ENCODE data around the gene ACSL5. TPM values are rescaled to one million over a fixed set of nuclear protein-coding genes. Genes with fewer than 3 reads are reported as not detected.

Gene ACSL5
- total and polyA plus RNA-seq, 2 of the 8 experiments (the other 6 are each of a cell fraction or from before 2014, with no cell fraction given) = not detected

DNA sequence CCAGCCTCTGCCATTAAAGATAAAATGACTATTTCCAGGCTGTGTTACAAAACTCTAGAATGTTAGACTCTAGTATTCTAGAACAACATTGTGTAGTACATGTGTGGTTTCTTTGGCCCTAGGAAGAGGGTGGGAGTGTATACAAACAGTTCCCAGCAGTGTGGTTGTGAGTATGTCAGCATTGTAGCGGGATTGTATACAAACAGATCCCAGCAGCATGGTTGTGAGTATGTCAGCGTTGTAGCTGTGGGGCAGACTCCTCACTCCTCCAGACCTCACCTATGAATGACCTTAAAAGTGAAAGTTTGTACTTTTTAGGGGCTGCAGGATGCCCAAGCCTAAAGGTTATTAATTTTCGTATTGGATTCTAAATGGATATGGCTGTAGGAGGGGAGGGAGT is 6.9 kb upstream of the ACSL5 start:
- Histone ChIP-seq H2AFZ (ENCODE audit: low read length) (no peak overlapping the region), H3K9ac (replicated peaks in 1 of 4; ENCODE audit: extremely low read depth in 1 of 4, low read depth in 3 of 4, low read length in 3 of 4) (no peak overlapping the region), H2BK5ac (ENCODE audit: low read depth, low read length) (no peak overlapping the region), H3K23ac (ENCODE audit: insufficient read length) (no peak overlapping the region), H4K20me1 (replicated peaks in 1 of 2; ENCODE audit: control insufficient read depth in 1 of 2, insufficient read depth in 2 of 2, low read length in 2 of 2) (no peaks in the 10 kb centered on the region), H4K91ac (replicated peaks; ENCODE audit: insufficient read length, low read length) (no peak overlapping the region), H2BK15ac (ENCODE audit: low read length) (no peak overlapping the region), H3K79me2 (ENCODE audit: control insufficient read depth in 1 of 2, insufficient read depth in 2 of 2, low read length in 2 of 2) (no peaks in the 10 kb centered on the region), H3K4ac (replicated peaks; ENCODE audit: insufficient read length, low read depth, low read length) (no peak overlapping the region), H2BK12ac (ENCODE audit: low read depth, low read length) (no peak overlapping the region), H3K56ac (replicated peaks; ENCODE audit: insufficient read length, low read depth, low read length) (no peak overlapping the region), H3K79me1 (ENCODE audit: low read depth, low read length) (no peaks in the 10 kb centered on the region), H4K5ac (ENCODE audit: insufficient read length, low read depth, low read length) (no peak overlapping the region), H2AK5ac (ENCODE audit: low read depth, low read length) (no peak overlapping the region), H3K36me3 (ENCODE audit: control insufficient read depth in 2 of 4, insufficient read depth in 4 of 4, low read length in 3 of 4) (no peaks in the 10 kb centered on the region), H3K23me2 (ENCODE audit: low read depth, low read length) (no peaks in the 10 kb centered on the region), H3K27ac (ENCODE audit: low read depth, low read length) (no peak overlapping the region), H3K18ac (ENCODE audit: extremely low read depth, low read length) (no peak overlapping the region), H4K8ac (ENCODE audit: extremely low read depth, insufficient read depth, low read length) (no peak overlapping the region), H3K14ac (ENCODE audit: insufficient read length) (no peak overlapping the region), H3K27me3 (replicated peaks in 1 of 4; ENCODE audit: control insufficient read depth in 3 of 4, extremely low read depth in 1 of 4, insufficient read depth in 3 of 4, low read length in 3 of 4) (no peaks in the 10 kb centered on the region), H3K4me1 (replicated peaks in 1 of 4; ENCODE audit: control insufficient read depth in 3 of 4, insufficient read depth in 4 of 4, low read length in 3 of 4) (no peaks in the 10 kb centered on the region), H3K4me3 (ENCODE audit: extremely low read depth in 1 of 4, insufficient read depth in 2 of 4, low read depth in 3 of 4, low read length in 4 of 4) (no peak overlapping the region), H2BK20ac (ENCODE audit: low read length) (no peak overlapping the region), H3K4me2 (ENCODE audit: insufficient read depth in 1 of 2, low read depth in 2 of 2, low read length in 2 of 2) (no peak overlapping the region), H3K9me3 (ENCODE audit: insufficient read depth in 2 of 2, low read depth in 1 of 2, low read length in 1 of 2) (peaks cover 0 to 10% of the 10 kb centered on the region in 2 experiments; a peak in 1 of 4 replicates), H2BK120ac (replicated peaks; ENCODE audit: low read depth, low read length) (no peak overlapping the region)
- ChIA-PET POLR2A (ENCODE audit: partially characterized antibody) (no interaction called here), CTCF (ENCODE audit: partially characterized antibody) (no interaction called here)
- DNase-seq (ENCODE audit: low read depth in 1 of 2, low spot score in 2 of 2) (no peak), FAIRE-seq (no peak)
- WGBS, 2 experiments (ENCODE audit: extremely low coverage in 1 of 2, insufficient coverage in 1 of 2, insufficient read length in 1 of 2, insufficient replicate concordance in 2 of 2, low coverage in 1 of 2, low lambda C conversion rate in 2 of 2, missing lambda C conversion rate in 1 of 2) = 87% methylated on average over 3 of the region's 3 CpGs; no CpG with 5 or more reads in 1 of the 2 experiments
- TF ChIP-seq SP1 (IDR thresholded peaks at IDR 0.05; ENCODE audit: low read depth, low read length) (no peak), FOSL1 (IDR thresholded peaks at IDR 0.05; ENCODE audit: insufficient read depth, low read depth, low read length) (no peak), TEAD4 (IDR thresholded peaks at IDR 0.05; ENCODE audit: low read depth, low read length) (no peak), ZNF274 (IDR thresholded peaks at IDR 0.05; ENCODE audit: borderline replicate concordance, extremely low read depth, low read length) (no peak), KDM5A (IDR thresholded peaks at IDR 0.05; ENCODE audit: low read length) (no peak), MAFK (IDR thresholded peaks at IDR 0.05; ENCODE audit: low read depth, low read length) (no peak), SIX5 (IDR thresholded peaks at IDR 0.05; ENCODE audit: low read depth, low read length) (no peak), POLR2AphosphoS5 (IDR thresholded peaks at IDR 0.05; ENCODE audit: low read depth, low read length) (no peak), SUZ12 (IDR thresholded peaks at IDR 0.05; ENCODE audit: low read length) (no peak), HDAC2 (IDR thresholded peaks at IDR 0.05; ENCODE audit: borderline replicate concordance in 1 of 2, low read depth in 2 of 2, low read length in 2 of 2) (no peak), RNF2 (IDR thresholded peaks at IDR 0.05; ENCODE audit: borderline replicate concordance, low read depth, low read length, missing control alignments, poor library complexity, severe bottlenecking) (no peak), POLR2A (IDR thresholded peaks at IDR 0.05; ENCODE audit: control extremely low read depth in 1 of 2, low read depth in 2 of 2, low read length in 2 of 2) (no peak), CHD1 (IDR thresholded peaks at IDR 0.05; ENCODE audit: low read depth, low read length) (no peak)
- TF ChIP-seq, protein P1, sequence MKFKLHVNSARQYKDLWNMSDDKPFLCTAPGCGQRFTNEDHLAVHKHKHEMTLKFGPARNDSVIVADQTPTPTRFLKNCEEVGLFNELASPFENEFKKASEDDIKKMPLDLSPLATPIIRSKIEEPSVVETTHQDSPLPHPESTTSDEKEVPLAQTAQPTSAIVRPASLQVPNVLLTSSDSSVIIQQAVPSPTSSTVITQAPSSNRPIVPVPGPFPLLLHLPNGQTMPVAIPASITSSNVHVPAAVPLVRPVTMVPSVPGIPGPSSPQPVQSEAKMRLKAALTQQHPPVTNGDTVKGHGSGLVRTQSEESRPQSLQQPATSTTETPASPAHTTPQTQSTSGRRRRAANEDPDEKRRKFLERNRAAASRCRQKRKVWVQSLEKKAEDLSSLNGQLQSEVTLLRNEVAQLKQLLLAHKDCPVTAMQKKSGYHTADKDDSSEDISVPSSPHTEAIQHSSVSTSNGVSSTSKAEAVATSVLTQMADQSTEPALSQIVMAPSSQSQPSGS (IDR thresholded peaks at IDR 0.05; ENCODE audit: low read length) = no peak
